A673 (cell line): ENCODE data around the gene GGCT.

Source experiments
- CTCF ChIP-seq: fragments of 300-800, 200-600 bp; sonication (generic); conservative IDR thresholded peaks from 2 replicates; pipeline ENCODE4 v1.5.1; 2017; ENCODE audit warnings: low read depth, mild to moderate bottlenecking, antibody characterized with exemption, low read length, moderate library complexity, mixed read lengths
- EZH2 ChIP-seq: fragments of 200-600 bp; sonication (generic); IDR thresholded peaks from 2 replicates; pipeline ENCODE4 v1.6.1; 2017; ENCODE audit warnings: borderline replicate concordance, low read depth, mild to moderate bottlenecking, mixed read lengths, antibody characterized with exemption, low read length; ENCODE audit not compliant: poor library complexity, severe bottlenecking

- TF ChIP-seq CTCF (no peak), EZH2 (no peak)
Measured at GRCh38 chr7:30476459-30477145, 28.0 kb downstream of the GGCT start.
